Mucosa of descending colon (tissue), 3 donors: ENCODE measurements around the gene PKD2L1. TPM values are rescaled to one million over a fixed set of nuclear protein-coding genes. Genes with fewer than 3 reads are reported as not detected.
"Not testable (repeated sequence)": the region's sequence is repeated elsewhere in the genome, so short reads cannot be mapped to it uniquely, and the experiment has no call there.

Experiments
- ATAC-seq: fragments of 200-7000 bp; cut with Tn5 transposase; one replicate; pipeline ENCODE4 v1.9.1; 2020; ENCODE audit warnings: mild to moderate bottlenecking, moderate library complexity
- DNase-seq, 3 donors: peaks; one replicate each; pipeline ENCODE4 v3.0.0-alpha.2; 2020
- H3K36me3 ChIP-seq: fragments of 200-600 bp; one replicate; pipeline ENCODE4 v1.8.0; 2021; ENCODE audit warnings: low read depth, mild to moderate bottlenecking
- H3K4me1 ChIP-seq: fragments of 200-600 bp; one replicate; pipeline ENCODE4 v1.8.0; 2021; ENCODE audit warnings: low read depth, mild to moderate bottlenecking
- H3K4me3 ChIP-seq: fragments of 200-600 bp; one replicate; pipeline ENCODE4 v1.8.0; 2021; ENCODE audit warnings: mild to moderate bottlenecking
- H3K9me3 ChIP-seq: fragments of 200-600 bp; one replicate; pipeline ENCODE4 v1.8.0; 2021; ENCODE audit warnings: mild to moderate bottlenecking
- CTCF ChIP-seq: fragments of 200-600 bp; IDR thresholded peaks from one replicate; pipeline ENCODE4 v1.8.0; 2022; ENCODE audit warnings: antibody characterized with exemption, mild to moderate bottlenecking
- intact Hi-C, 2 donors: fragments of 100-400 bp; cut with DNase I in 1 of 2; cut with micrococcal nuclease in 1 of 2; formaldehyde crosslinking; loops; one replicate each; pipeline versions ENCODE4 v1.11.0 to v1.11.1; 2022; cut with DNase I, micrococcal nuclease
- long read RNA-seq, 2 donors: library from polyadenylated mRNA; unstranded; transcript quantifications; one replicate each; pipeline ENCODE4 v2.0.0, GENCODE V29; 2019 to 2021
- total RNA-seq, 3 donors: library from RNA; stranded (reverse); fragmentation: NEBNext Ultra II Directional in 2 of 3; extraction: Animal tissue kit (Norgen Biotek cat#: 25700) in 2 of 3; gene quantifications; one replicate each; pipeline versions ENCODE4 v1.2.1 to v1.2.4, GENCODE V29; 2021 to 2023
- donor health status: DM: no; HTN: no; CAD: no; lungs with moderate emphysema.
- donor health status: DM: no; HTN: no; CAD: no.
- donor health status: DM: no; HTN: yes; CAD: no.

Gene PKD2L1
- under 1 TPM in 2 of 3 donors, not detected in 1; 0.22 to 0.60 TPM for total RNA-seq
- long read RNA-seq, donor 1: 0 reads
- long read RNA-seq, donor 2: 0 reads

- TF ChIP-seq CTCF: no peak
- no peaks in the 10 kb centered on the region for H3K36me3 ChIP-seq
- H3K4me3 ChIP-seq: no peak within 1 kb of the TSS
- no peaks in the 10 kb centered on the region for H3K9me3 ChIP-seq
- no peak for ATAC-seq
- H3K4me1 ChIP-seq: no peaks in the 10 kb centered on the region
- DNase-seq: no peak
- intact Hi-C loops: no loop called here
Measured at GRCh38 chr10:100330079-100330478, at the start of gene PKD2L1. PKD2L1 (minus strand) TSS chr10:100330228; CDS start chr10:100330103, 125 bp downstream.

- Histone ChIP-seq H3K9me3 (no peaks in the 10 kb centered on the region), H3K4me3 (no peak overlapping the region), H3K4me1 (peaks cover 30% of the 10 kb centered on the region), H3K36me3 (no peaks in the 10 kb centered on the region)
- intact Hi-C loops: no loop called here
- DNase-seq (no peak), ATAC-seq (peak; percentile 8)
- no peak for TF ChIP-seq CTCF
Measured at GRCh38 chr10:100377830-100378229, 47.8 kb upstream of the PKD2L1 start.

- H3K36me3 ChIP-seq, intact Hi-C loops, H3K9me3 ChIP-seq, H3K4me3 ChIP-seq, ATAC-seq: not testable (repeated sequence)
- H3K4me1 ChIP-seq: peaks cover 40% of the 10 kb centered on the region
- DNase-seq: peak in 2 of 3 donors; percentile 52 to 56
Measured at GRCh38 chr10:100376656-100377055, 46.6 kb upstream of the PKD2L1 start.

DNA sequence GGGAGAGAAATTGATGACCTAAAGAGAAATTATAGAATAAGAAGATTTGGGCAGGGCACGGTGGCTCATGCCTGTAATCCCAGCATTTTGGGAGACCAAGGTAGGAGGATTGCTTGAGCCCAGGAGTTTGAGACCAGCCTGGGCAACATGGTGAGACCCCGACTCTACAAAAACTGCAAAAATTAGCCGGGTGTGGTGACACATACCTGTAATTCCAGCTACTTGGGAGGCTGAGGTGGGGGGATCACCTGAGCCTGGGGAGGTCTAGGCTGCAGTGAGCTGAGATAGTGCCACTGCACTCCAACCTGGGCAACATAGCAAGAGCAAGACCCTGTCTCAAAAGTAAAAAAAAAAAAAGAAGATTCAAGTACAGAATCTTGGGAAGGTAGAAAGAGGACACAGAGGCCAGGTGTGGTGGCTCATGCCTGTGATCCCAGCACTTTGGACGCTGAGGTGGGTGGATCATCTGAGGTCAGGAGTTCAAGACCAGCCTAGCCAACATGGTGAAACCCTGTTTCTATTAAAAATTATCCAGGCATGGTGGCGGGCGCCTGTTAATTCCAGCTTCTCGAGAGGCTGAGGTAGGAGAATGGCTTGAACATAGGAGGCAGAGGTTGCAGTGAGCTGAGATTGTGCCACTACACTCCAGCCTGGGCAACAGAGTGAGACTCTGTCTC lies 44.8 kb upstream of the PKD2L1 start:
- intact Hi-C loops, ATAC-seq, H3K9me3 ChIP-seq, H3K36me3 ChIP-seq: not testable (repeated sequence)
- DNase-seq: peak in 2 of 3 donors; percentile 42 to 45
- Histone ChIP-seq H3K4me1 (peaks cover 53% of the 10 kb centered on the region), H3K4me3 (peak overlapping the region; percentile 33)

- peak overlapping the region; percentile 33 for H3K4me3 ChIP-seq
- H3K36me3 ChIP-seq: no peaks in the 10 kb centered on the region
- H3K9me3 ChIP-seq: no peaks in the 10 kb centered on the region
- TF ChIP-seq CTCF: no peak
- ATAC-seq (no peak), DNase-seq (no peak)
- intact Hi-C loops: no loop called here
- peaks cover 58% of the 10 kb centered on the region for H3K4me1 ChIP-seq
Measured at GRCh38 chr10:100374200-100374655, 44.2 kb upstream of the PKD2L1 start.

DNA sequence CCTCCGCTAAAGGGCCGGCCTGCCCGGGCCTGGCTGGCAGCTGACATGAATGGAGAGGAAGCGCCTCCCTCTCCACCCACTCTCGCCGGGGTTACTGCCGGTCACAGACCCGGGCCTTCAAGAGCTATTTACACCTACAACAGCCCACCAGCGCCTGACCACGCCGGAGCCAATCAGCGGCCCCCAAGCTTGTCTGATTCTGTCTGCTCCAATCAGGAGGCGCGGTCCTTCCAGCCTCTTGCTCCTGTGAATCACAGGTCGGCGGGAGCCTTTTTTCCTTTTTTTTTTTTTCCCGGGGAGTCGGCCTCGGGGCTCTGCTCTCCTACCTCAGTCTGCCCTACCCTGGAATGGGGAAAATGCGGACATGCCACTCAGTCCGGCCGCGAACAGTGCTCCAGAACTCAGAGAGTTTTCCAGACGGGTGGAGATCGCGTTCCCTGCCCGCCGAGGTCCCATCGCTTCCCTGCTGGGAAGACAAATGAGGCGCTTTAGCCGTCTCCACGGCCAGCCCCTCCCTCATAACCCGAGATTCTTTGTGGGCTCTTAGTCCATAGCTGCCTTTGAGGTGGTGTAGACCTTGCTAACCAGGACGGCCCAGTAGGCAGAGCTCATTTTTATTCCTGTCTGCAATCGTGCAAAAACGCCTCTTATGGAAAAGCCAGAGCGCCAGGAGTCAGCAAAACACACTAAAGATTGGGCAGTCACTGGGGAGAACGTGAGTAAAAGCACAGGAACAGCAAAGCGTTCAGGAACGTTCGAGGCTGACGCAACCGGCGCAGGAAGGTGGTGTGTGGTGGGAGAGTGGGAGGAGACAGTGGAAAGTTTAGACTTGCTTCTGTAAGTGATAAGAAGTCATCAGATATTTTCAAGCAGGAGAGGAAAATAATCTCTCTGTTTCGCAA lies 43.5 kb upstream of the PKD2L1 start:
- DNase-seq (peak; percentile 97 to 99 (median 98)), ATAC-seq (peak; percentile 82)
- Histone ChIP-seq H3K4me3 (peak overlapping the region; percentile 33), H3K4me1 (peaks cover 56% of the 10 kb centered on the region), H3K36me3 (no peaks in the 10 kb centered on the region), H3K9me3 (no peaks in the 10 kb centered on the region)
- intact Hi-C loops: no loop called here
- TF ChIP-seq CTCF: no peak
